GM19193 (cell line): Measurements from ENCODE around the gene PHKG2.

Source experiments
- POLR2A ChIP-seq: IDR thresholded peaks from 4 replicates; pipeline ENCODE4 v1.6.1; 2011; ENCODE audit not compliant: insufficient read depth, insufficient read length; ENCODE audit errors: extremely low read depth

Gene PHKG2

DNA sequence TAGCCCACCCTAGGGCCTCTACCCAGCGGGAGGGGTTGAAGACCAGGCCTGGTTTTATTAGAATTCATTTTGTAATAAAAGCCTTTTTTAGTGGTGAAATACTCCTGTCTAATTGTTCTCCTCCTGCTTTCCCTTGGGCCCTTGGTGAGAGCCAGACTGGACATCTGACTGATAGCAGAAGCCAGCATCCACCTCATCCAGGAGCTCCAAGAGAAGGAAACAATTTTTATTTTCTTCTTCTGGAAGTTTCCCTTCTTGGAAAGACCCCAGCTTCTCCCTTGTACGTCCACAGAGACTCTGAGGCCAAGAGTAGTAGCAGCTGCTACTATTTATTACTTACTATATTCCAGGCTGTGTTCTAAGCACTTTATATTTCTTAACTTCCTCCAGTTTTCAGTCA is 4.0 kb upstream of the PHKG2 start:
- TF ChIP-seq POLR2A, result no peak

GRCh38 chr16:30745082-30745481 is 3.1 kb upstream of the PHKG2 start:
- no peak for TF ChIP-seq POLR2A

GRCh38 chr16:30746638-30747175 is 1.5 kb upstream of the PHKG2 start:
- no peak for TF ChIP-seq POLR2A

DNA sequence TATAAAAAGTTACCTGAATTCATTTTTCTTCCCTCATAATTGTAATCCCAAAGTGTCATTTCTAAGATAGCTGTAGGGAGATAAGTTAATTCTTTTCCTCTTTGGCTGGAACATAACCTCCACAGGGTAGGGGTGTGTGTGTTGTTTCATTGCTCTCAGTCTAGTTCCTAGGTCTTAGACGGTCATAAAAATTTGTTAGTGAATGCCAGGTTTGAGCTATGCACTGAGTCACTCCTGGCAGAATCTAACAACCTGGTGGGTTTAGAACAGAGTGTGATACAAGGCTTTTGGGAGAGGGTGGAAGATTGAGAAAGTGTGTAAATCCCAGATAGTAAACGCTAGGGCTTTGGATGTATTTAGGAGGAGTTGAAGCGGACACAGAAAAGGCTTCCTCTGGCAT is 894 bp upstream of the PHKG2 start:
- no peak for TF ChIP-seq POLR2A

- TF ChIP-seq POLR2A, result no peak
Observed at GRCh38 chr16:30748634-30749445, 615 bp downstream of the PHKG2 start.

DNA sequence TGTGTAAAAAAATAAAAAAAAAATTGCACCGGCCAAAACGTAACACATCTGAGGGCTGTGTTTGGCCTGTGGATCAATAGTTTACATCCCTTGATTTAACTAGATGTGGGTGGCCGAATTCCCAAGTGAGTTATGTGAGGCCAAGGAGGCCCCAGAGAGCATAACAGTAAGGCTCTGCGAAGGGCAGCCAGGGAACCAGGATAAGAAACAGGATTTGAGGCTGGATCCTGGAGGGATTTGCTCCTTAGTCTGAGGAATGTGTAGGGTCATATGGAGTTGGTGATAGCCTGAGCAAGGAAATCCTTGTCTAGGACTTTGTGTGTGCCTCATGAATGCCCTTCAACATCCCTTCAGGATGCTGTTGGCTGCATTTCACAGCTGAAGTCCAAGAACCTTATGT is 2.0 kb downstream of the PHKG2 start:
- TF ChIP-seq POLR2A, result no peak

DNA sequence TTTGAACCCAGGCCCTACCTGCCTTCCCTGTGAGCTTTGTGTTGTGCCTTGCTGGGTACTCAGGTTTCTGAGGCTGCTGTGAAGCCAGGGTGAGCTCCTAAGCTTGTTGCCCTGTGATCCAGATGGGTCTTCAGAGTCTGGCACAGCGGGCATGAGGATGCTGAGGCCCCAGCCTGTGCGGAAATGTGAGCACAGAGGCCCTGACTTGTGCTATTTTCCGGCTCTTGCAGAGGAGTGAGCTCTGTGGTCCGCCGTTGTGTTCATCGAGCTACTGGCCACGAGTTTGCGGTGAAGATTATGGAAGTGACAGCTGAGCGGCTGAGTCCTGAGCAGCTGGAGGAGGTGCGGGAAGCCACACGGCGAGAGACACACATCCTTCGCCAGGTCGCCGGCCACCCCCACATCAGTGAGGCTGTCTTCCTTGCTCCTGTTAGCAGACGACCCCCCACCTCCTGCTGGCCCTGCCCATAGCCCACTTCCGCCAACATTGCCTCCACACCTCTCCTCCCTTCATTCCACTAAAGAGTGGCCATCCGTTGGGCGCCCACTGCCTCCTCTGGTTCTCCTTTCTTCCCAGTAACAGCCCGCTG is 2.7 kb downstream of the PHKG2 start:
- TF ChIP-seq POLR2A, result no peak

DNA sequence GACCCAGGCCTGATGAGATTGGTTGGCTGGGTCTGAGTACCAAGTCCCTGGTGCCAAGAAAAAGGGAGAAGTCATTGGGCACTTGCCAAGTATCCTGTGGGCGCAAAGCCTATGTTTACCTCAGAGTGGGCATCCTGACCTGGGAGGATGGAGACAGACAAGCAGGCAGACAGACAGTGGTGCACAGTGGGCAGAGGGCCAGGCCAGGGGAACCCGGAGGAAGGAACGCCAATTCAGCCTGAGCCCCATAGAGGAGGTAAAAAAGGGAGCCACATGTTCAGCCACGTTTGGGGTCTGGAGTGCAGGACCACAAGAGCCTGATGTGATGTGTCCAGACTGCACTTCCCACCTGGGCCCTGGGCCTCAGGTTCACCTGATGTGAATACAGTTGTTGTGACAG is 5.4 kb downstream of the PHKG2 start:
- TF ChIP-seq POLR2A, result no peak

GRCh38 chr16:30755955-30756780 is 7.9 kb downstream of the PHKG2 start:
- no peak for TF ChIP-seq POLR2A

DNA sequence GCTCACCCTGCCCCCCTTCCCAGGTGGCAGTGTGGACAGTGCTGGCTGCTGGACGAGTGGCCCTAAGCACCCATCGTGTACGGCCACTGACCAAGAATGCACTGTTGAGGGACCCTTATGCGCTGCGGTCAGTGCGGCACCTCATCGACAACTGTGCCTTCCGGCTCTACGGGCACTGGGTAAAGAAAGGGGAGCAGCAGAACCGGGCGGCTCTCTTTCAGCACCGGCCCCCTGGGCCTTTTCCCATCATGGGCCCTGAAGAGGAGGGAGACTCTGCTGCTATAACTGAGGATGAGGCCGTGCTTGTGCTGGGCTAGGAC is 8.5 kb downstream of the PHKG2 start:
- TF ChIP-seq POLR2A, result no peak

- peak; percentile 20 for TF ChIP-seq POLR2A
Observed at GRCh38 chr16:30757316-30757715, 9.1 kb downstream of the PHKG2 start.

DNA sequence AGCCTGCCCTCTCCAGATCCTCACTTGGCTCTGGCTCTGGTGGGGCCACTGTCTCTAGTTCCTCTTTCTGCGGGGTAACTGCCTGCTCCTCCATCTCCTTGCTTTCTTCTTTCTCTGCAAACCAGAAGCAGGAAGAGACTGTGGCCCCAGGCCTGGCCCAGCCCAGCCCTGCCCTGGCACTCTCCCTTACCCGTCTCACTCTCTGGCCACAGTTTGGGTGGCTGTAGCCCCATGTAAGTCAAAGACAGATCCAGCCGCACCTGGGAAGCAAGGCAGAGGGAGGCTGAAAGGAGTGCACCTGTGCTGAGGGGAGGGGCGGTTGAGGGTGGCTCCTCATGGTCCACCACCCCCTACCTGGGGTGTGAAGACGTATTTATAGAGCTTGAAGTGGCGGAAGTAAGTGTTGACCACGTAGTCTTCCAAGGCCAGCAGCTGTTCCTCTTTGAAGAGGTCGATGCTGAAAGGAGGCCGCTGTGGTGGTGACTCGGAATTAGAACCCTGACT is 10.8 kb downstream of the PHKG2 start:
- no peak for TF ChIP-seq POLR2A

DNA sequence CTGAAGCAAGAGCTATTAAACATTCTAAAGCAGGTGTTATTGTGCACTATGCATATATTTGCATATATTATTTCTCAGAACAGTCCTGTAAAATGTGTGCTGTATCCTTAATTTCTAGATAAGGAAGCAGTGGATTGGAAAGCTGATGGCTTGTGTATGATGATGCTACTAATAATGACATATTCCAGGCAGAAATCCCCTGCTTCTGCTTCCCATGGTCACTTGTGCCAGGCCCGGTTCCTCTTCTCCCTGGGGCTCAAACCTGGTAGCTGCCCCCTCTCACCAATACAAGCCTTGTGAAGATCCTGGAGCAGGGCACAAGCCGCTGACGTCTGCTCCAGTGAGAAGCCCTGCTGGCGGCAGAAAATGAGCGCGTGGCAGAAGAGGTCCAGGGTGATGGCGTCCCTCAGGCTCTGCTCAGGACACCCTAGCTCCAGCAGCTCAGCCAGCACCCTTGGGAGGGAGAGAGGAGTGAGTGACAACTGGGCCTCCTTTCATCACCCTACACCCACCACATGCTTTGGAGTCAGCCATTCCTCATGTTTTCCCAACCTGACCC is 11.9 kb downstream of the PHKG2 start:
- TF ChIP-seq POLR2A, result no peak

GRCh38 chr16:30760577-30761426 is 12.6 kb downstream of the PHKG2 start:
- peak; percentile 16 for TF ChIP-seq POLR2A
